Measurements from ENCODE around the gene ERP29. TPM values are rescaled to one million over a fixed set of nuclear protein-coding genes. Genes with fewer than 3 reads are reported as not detected.
"Not testable (repeated sequence)": the region's sequence is repeated elsewhere in the genome, so short reads cannot be mapped to it uniquely, and the experiment has no call there.

ERP29 gene
- total RNA-seq, 1 experiment from 2014 or later, result 193 TPM

DNA sequence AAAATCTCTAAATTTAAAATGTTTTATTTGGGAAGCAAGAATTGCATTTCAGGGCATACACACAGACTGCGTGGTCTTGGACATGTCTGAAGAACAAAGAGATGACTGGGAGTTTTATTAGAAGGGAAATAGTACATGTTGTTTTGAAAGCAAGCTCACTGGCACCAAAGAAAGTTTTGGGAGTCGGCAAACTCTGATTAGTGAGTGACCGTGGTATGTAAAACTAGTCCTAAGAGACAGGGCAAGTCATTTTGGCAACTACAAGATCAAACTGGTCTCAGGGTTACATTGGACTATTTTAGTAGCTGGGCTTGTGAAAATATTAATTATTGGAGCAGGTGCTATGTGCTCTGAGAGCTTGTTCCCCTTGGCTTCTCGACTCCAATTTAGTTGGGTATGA is 15.2 kb upstream of the ERP29 start:
- no peak for DNase-seq (ENCODE audit: low read depth)
- in situ Hi-C loops (cut with HindIII; ENCODE audit: low pct_unique_long_range_greater_than_20kb, low sequenced_read_pairs), result no loop called here

DNA sequence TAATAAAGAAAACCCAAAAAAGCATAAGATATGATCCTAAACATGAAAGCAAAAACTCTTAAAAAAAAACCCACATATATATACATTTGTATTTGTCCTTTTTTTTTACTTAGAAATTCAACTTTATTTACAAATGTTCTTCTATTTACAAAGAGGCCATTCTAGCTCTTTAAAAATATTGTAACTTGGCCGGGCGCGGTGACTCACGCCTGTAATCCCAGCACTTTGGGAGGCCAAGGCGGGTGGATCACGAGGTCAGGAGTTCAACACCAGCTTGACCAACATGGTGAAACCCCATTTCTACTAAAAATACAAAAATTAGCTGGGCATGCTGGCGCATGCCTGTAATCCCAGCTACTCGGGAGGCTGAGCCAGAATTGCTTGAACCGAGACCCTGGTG is 14.1 kb upstream of the ERP29 start:
- DNase-seq (ENCODE audit: low read depth); in situ Hi-C loops (cut with HindIII; ENCODE audit: low pct_unique_long_range_greater_than_20kb, low sequenced_read_pairs): not testable (repeated sequence)

DNA sequence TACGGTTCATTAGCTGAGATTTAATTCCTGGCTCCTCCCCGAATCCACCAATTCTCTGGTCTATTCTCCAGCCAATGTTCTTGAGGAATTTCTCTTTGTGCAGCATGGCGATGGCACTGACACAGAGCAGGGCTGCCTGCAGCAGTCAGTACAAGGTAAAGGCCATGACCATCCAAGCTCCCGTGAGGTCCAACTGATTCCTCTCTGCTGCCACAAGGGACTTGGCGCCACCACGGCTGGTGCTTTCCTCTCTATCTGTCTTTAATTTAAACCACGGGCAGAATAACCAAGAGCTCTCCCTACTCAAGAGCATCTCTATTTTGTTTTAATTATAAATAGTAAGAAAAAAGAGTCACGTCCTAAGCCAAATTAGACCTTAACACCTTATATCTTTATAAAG is 12.4 kb upstream of the ERP29 start:
- no peak for DNase-seq (ENCODE audit: low read depth)
- in situ Hi-C loops (cut with HindIII; ENCODE audit: low pct_unique_long_range_greater_than_20kb, low sequenced_read_pairs), result no loop called here

DNA sequence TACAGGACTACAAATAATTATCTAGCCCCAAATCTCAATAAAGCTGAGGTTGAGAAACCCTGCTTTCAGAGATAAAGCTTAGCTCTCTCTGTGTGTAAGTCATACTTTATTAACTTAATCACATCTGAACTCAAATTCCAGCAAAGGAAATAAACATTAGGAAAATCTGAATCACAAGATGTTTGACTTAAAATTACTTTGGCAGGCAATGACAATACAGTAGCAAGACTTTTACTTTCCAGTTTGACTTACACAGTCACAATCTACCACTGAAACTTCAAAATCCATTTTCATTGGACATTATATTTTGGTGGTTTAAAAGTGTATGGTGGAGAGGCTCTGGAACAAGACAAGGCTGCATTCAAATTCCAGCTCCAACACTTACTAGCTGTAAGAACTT is 11.7 kb upstream of the ERP29 start:
- in situ Hi-C loops (cut with HindIII; ENCODE audit: low pct_unique_long_range_greater_than_20kb, low sequenced_read_pairs), result no loop called here
- no peak for DNase-seq (ENCODE audit: low read depth)

DNA sequence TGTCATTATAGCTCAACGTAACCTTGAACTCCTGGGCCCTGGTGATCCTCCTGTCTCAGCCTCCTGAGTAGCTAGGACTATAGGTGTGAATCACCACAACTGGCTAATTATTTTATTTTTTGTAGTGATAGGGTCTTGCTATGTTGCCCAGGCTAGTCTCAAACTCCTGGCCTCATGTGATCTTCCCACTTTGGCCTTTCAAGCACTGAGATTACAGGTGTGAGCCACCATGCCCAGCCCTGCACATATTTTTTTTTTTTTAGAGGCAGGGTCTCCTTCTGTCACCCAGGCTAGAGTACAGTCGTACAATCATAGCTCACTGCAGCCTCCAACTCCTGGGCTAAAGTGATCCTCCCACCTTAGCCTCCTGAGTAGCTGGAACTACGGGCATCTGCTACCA is 9.2 kb upstream of the ERP29 start:
- DNase-seq (ENCODE audit: low read depth), result no peak
- in situ Hi-C loops (cut with HindIII; ENCODE audit: low pct_unique_long_range_greater_than_20kb, low sequenced_read_pairs), result no loop called here

DNA sequence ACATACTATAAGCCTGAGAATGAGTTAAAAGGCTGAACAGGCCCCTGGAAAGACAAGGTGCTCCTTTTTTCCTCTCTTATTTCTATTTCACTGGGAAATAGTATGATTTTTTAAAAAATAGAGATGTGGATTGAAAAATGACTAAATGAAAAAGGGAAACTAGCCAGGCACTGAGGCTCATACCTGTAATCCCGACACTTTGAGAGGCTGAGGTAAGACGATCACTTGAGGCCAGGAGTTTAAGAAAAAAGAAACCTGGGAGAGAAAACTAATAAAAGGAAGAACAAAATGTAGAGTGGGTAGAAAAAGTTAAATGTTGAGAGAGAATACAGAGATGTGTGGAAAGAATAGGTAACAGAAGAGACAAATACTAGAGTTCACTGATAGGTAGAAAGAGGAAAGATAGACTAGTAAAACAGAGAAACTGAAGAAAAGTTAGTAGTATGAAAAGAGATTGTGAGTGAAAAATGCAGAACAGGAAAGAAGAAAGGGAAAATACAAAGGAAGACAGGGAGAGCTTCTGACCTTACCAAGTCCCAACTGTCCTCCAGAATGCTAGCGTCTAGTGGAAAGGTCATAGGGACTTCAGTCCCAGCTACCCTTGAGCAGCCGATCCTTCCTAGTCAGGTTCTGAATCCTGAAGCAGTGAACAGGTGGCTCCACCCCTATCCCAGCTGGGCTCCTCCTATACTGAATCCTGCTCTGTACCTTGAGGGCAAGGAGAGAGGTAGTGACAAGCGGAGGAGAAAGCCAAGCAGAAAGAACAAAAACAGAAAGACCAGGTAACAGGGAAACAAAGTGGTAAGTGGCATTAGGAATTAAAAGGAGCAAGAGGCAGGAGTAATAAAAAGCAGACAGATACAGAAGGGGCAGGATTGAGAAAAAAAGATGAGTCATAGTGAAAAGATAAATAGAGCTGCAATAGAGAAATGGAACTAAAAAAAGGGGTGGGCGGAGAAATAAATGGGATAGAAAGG is 7.5 kb upstream of the ERP29 start:
- DNase-seq (ENCODE audit: low read depth), result peak; percentile 65

DNA sequence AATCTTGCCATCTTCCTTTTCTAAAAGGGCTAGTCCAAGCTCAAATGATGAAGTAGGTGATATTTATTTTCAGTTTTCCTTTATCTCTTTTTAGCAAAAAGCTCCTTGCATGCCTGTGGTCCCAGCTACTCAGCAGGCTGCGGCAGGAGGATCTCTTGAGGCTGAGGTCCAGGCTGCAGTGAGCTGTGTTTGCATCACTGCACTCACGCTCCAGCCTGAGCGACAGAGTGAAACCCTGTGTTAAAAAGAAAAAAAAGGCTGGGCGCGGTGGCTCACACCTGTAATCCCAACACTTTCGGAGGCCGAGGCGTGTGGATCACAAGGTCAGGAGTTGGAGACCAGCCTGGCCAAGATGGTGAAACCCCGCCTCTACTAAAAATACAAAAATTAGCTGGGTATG is 5.3 kb upstream of the ERP29 start:
- peak; percentile 30 for DNase-seq (ENCODE audit: low read depth)

More for the DNA sequence above, 7.5 kb upstream of the ERP29 start:
- in situ Hi-C loops (cut with HindIII; ENCODE audit: low pct_unique_long_range_greater_than_20kb, low sequenced_read_pairs), result no loop called here

DNA sequence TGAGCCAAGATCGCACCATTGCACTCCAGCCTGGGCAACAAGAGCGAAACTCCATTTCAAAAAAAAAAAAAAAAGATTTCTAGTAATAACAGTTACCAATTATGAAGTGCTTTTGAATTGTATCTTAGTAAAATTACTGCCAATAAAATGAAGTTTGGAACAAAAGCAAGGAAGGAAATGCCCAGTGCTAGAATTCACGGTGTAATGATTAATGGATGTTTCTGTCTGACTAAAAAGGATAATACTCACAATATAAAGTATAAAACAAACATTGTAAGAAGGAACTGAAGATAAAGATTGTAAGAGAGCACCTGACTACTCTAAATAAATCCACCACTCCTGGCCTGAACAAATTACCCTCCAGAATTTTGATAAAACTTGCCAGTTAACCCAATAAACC is 4.3 kb upstream of the ERP29 start:
- DNase-seq (ENCODE audit: low read depth), result peak; percentile 14
- in situ Hi-C loops (cut with HindIII; ENCODE audit: low pct_unique_long_range_greater_than_20kb, low sequenced_read_pairs), result no loop called here

More for the DNA sequence above, 5.3 kb upstream of the ERP29 start:
- in situ Hi-C loops (cut with HindIII; ENCODE audit: low pct_unique_long_range_greater_than_20kb, low sequenced_read_pairs), result no loop called here

DNA sequence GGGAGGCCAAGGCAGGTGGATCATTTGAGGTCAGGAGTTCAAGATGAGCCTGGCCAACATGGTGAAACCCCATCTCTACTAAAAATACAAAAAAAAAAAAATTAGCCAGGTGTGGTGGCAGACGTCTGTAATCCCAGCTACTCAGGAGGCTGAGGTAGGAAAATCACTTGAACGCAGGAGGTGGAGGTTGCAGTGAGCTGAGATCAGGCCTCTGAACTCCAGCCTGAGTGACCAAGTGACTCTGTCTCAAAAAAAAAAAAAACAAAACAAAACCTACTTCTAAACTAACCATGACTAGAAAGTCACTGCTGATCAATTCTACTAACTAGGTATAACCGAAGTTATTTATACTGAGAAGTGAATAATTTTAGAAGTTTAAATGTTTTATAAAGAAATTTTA is 3.6 kb upstream of the ERP29 start:
- DNase-seq (ENCODE audit: low read depth); in situ Hi-C loops (cut with HindIII; ENCODE audit: low pct_unique_long_range_greater_than_20kb, low sequenced_read_pairs): not testable (repeated sequence)

DNA sequence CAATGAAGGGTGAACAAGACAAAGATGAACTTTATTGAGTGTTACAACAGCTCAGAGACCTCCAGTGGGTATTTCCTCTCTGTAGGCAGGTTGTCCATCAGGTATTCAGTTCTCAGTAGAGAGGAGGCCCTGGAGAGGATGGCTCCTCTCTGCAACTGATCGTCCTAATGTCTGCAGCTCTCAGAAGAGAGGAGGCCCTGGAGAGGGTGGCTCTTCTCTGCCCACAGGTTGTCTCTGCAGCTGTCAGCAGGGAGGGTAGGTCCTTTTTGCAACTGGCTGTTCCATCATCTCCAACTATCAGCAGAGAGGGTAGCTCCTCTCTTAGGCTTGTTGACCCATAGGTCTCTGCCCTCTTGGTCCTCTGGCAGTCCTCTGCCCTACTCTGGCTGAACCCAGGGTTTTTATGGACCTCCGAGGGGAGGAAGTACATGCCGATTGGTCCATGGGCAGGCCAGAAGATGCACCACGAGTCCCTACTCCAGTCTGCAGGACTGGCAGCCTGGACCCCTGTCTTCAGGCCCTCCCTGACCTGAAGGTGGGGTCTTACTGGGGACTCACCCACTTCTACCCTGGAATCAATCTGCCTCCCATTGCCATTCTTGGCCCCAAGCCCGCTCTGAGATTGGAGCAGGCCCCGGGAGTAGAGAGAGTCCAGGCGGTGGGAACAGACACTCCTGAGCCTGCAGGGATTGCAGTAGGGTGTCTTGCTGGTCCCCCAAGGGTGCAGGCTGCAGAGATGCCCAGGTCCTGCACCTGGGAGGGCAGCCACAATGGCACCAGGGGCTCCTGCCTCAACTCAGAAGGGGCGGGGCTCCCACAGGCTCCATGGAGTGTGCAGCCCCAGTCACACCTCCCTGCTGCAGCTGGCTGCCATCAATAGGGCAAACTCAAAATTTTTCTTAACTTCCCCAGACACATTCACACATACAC is 2.5 kb upstream of the ERP29 start:
- in situ Hi-C loops (cut with HindIII; ENCODE audit: low pct_unique_long_range_greater_than_20kb, low sequenced_read_pairs), result no loop called here
- DNase-seq (ENCODE audit: low read depth), result no peak

DNA sequence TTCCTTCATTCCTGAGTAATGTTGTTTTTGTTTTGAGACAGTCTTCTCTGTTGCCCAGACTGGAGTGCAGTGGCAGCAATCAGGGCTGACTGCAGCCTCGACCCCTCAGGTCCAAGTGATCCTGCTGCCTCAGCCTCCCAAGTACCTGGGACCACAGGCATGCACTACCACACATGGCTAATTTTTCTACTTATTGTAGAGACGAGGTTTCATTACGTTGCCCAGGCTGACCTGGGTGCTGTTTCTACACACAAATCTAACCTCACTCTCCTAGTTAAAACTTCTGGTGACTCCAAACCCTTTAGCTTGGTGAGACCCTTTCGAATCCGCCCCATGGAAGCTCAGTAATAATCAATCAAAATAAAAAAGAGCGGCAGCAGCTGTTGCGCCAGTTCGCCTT is 1.5 kb upstream of the ERP29 start:
- in situ Hi-C loops (cut with HindIII; ENCODE audit: low pct_unique_long_range_greater_than_20kb, low sequenced_read_pairs), result no loop called here
- no peak for DNase-seq (ENCODE audit: low read depth)

DNA sequence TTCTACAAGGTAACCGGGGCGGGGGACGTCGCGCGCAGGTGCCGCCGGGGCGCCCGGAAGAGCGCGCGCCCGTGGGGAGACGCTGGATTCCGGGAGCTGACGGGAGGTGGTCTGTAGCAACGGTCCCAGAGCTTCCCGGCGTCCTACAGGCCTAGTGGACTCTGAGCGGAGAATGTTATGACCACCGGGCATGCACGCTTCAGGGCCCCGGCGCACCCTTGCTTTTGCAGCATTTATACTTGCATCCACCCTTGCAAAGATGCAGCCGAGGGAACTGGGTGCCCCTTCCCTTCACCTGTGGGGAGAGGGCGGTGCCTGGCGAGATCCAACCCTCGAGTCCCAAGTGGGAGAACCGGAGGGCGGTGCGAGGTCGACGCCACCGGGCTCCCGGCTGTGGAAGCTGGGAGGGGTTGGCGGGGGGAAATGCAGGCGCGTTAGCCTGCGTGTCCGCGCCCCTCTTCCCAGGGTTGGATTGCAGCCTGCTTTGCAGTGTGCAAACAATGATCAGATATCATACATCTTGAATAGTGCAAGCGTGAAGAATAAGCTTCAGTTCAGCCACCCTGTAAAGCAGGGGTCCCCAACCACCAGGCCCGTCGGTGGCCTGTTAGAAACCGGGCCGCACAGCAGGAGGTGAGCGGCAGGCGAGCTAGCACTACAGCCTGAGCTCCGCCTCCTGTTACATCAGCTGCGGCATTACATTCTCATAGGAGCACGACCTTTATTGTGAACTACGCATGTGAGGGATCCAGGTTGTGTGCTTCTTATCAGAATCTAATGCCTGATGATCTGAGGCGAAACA is 576 bp downstream of the ERP29 start:
- peak; percentile 71 for DNase-seq (ENCODE audit: low read depth)
- in situ Hi-C loops (cut with HindIII; ENCODE audit: low pct_unique_long_range_greater_than_20kb, low sequenced_read_pairs), result no loop called here

DNA sequence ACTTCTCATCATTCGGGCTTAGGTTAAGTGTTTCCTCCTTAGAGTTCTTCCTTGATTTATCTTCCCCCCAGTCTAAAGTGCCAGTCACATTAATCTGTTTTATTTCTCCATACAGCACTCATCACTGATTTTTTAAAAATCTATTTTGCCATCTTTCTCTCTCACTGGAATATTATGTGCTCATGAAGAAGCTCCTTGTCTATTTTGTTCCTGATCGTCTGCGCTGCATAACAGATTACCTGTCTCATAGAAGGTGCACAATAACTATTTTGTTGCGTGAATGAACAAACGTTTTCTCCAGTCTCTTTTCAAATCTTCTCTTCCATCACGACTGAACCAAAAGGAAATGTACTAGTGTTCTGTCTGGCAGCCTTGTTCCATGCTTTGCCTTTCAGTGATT is 2.7 kb downstream of the ERP29 start:
- DNase-seq (ENCODE audit: low read depth), result no peak
- in situ Hi-C loops (cut with HindIII; ENCODE audit: low pct_unique_long_range_greater_than_20kb, low sequenced_read_pairs), result no loop called here

DNA sequence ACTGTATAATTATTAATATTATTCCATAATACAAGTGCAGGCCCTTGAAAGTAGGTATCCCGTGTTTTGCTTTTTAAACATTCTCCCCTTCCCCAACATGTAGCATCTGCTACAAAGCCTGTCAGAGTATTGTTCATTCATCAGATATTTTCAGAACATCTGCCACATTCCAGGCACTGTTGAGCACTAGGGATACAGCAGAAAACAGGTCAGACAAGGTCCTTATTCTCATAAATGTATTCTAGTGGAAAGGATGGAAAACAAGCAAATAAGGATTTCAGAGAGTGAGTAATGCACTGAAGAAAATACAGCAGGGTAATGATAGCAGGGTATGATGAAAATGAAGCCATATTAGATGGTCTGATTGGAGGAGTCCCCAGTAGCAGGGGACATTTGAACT is 3.8 kb downstream of the ERP29 start:
- no peak for DNase-seq (ENCODE audit: low read depth)
- in situ Hi-C loops (cut with HindIII; ENCODE audit: low pct_unique_long_range_greater_than_20kb, low sequenced_read_pairs), result no loop called here

DNA sequence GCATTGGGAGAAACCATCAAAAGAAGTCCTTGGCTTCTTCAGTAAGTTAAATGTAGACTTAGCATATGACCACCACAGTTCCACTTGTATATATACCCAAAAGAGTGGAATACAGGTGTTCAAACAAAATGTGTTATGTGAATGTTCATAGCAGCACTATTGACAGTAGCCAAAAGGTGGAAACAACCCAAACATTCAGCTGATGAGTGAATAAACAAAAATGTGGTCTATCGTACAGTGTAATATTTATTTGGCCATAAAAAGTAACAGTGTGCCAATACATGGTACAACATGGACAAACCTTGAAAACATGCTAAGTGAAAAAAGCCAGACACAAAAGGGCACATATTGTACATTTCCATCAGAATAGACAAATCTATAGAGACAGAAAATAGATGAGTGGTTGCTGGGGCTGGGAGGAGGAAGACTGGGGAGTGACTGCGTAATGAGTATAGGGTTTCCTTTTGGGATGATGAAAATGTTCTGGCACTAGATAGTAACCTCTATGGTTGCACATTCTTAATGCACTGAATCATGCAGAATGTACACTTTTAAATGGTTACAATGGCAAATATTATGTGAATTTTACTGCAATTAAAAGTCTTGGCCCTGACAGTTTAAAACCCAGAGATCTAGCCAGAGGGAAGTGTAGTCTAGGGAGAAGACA is 5.5 kb downstream of the ERP29 start:
- DNase-seq (ENCODE audit: low read depth), result no peak
- in situ Hi-C loops (cut with HindIII; ENCODE audit: low pct_unique_long_range_greater_than_20kb, low sequenced_read_pairs), result no loop called here

DNA sequence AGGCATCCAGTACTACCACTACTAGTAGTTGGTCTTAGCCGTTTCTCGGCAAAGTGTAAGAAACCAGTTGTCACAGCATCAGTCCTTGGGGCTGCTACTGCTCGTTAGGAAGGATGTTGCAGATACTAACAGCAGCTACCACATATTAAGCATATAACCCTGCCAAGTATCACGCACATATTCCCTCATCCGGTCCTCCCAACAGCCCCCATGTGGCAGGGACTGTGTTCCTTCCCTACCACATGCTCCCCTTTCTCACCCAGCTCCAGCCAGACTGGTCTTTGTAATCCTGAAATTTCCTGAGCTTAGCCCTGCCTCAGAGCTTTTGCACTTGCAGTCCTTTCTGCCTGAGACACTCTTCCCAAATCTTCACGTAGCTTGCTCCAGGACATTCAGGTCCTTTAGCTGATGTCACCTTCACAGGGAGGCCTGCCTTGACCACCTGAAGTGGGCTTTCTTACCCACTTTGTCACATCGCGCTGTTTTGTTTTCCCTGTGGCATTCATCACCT is 7.8 kb downstream of the ERP29 start:
- in situ Hi-C loops (cut with HindIII; ENCODE audit: low pct_unique_long_range_greater_than_20kb, low sequenced_read_pairs), result no loop called here

DNA sequence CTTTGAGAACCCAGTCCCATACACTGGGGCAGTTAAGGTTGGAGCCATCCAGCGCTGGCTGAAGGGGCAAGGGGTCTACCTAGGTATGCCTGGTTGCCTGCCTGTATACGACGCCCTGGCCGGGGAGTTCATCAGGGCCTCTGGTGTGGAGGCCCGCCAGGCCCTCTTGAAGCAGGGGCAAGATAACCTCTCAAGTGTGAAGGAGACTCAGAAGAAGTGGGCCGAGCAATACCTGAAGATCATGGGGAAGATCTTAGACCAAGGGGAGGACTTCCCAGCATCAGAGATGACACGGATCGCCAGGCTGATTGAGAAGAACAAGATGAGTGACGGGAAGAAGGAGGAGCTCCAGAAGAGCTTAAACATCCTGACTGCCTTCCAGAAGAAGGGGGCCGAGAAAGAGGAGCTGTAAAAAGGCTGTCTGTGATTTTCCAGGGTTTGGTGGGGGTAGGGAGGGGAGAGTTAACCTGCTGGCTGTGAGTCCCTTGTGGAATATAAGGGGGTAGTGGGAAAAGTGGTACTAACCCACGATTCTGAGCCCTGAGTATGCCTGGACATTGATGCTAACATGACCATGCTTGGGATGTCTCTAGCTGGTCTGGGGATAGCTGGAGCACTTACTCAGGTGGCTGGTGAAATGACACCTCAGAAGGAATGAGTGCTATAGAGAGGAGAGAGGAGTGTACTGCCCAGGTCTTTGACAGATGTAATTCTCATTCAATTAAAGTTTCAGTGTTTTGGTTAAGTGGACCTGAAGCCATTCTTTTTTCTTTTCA is 9.2 kb downstream of the ERP29 start:
- in situ Hi-C loops (cut with HindIII; ENCODE audit: low pct_unique_long_range_greater_than_20kb, low sequenced_read_pairs), result no loop called here
- DNase-seq (ENCODE audit: low read depth), result no peak

More for the DNA sequence above, 7.8 kb downstream of the ERP29 start:
- no peak for DNase-seq (ENCODE audit: low read depth)
